SK-N-MC (cell line): ENCODE results near the gene EHMT2.
A peak's percentile ranks its signal among the peaks of the same experiment; 100 is the strongest.

Experiments used
- DNase-seq: peaks from one replicate; pipeline ENCODE4 v3.0.0-alpha.2; 2011; ENCODE audit warnings: low read depth, low spot score
- H3K27ac ChIP-seq: fragments of 200-600 bp; sonication (generic); 2 replicates; pipeline ENCODE4 v1.5.1; 2016; ENCODE audit warnings: mixed run types
- H3K36me3 ChIP-seq: fragments of 200-600 bp; sonication (generic); 2 replicates; pipeline ENCODE4 v1.6.1; 2017; ENCODE audit warnings: antibody characterized with exemption, low read length, mixed read lengths; ENCODE audit not compliant: insufficient read depth
- H3K4me3 ChIP-seq: fragments of 200-600 bp; sonication (generic); 2 replicates; pipeline ENCODE4 v1.5.1; 2016
- H3K9ac ChIP-seq: fragments of 200-600 bp; sonication (generic); 2 replicates; pipeline ENCODE4 v1.8.0; 2017; ENCODE audit warnings: mixed run types, mixed read lengths; ENCODE audit not compliant: insufficient read length
- H3K9me3 ChIP-seq: fragments of 200-600 bp; sonication (generic); 2 replicates; pipeline ENCODE4 v1.6.1; 2017; ENCODE audit warnings: low read depth, mild to moderate bottlenecking, antibody characterized with exemption, low read length, moderate library complexity, mixed read lengths
- EZH2 ChIP-seq: fragments of 200-600 bp; sonication (generic); IDR thresholded peaks from one replicate; pipeline ENCODE4 v1.6.1; 2017; ENCODE audit warnings: antibody characterized with exemption
- FOXP2 ChIP-seq: optimal IDR thresholded peaks from 2 replicates; pipeline ENCODE3; 2011; ENCODE audit warnings: mild to moderate bottlenecking, moderate library complexity; ENCODE audit not compliant: insufficient read depth; ENCODE audit errors: extremely low read length, control extremely low read depth
- POLR2AphosphoS5 ChIP-seq: IDR thresholded peaks from 2 replicates; pipeline ENCODE4 v1.6.1; 2012; ENCODE audit warnings: mild to moderate bottlenecking, low read depth, low read length, borderline replicate concordance

EHMT2 gene

GRCh38 chr6:31836474-31837368, 60.8 kb downstream of the EHMT2 start:
- no peak for DNase-seq
- no peak for TF ChIP-seq EZH2
- no peak for TF ChIP-seq POLR2AphosphoS5
- Histone ChIP-seq H3K9ac (peak overlapping the region; percentile 94), H3K4me3 (peak overlapping the region; percentile 88), H3K27ac (peak overlapping the region; percentile 98), H3K9me3 (no peaks in the 10 kb centered on the region), H3K36me3 (peaks cover 58% of the 10 kb centered on the region)

- Histone ChIP-seq H3K27ac (peak overlapping the region; percentile 98), H3K9ac (peak overlapping the region; percentile 94), H3K9me3 (no peaks in the 10 kb centered on the region), H3K36me3 (peaks cover 53% of the 10 kb centered on the region), H3K4me3 (peak overlapping the region; percentile 88)
- no peak for TF ChIP-seq EZH2
- peak; percentile 8; the same call in 1 of the 2 replicates for TF ChIP-seq POLR2AphosphoS5
- no peak for DNase-seq
Measured at GRCh38 chr6:31836047-31836473, 61.4 kb downstream of the EHMT2 start.

DNA sequence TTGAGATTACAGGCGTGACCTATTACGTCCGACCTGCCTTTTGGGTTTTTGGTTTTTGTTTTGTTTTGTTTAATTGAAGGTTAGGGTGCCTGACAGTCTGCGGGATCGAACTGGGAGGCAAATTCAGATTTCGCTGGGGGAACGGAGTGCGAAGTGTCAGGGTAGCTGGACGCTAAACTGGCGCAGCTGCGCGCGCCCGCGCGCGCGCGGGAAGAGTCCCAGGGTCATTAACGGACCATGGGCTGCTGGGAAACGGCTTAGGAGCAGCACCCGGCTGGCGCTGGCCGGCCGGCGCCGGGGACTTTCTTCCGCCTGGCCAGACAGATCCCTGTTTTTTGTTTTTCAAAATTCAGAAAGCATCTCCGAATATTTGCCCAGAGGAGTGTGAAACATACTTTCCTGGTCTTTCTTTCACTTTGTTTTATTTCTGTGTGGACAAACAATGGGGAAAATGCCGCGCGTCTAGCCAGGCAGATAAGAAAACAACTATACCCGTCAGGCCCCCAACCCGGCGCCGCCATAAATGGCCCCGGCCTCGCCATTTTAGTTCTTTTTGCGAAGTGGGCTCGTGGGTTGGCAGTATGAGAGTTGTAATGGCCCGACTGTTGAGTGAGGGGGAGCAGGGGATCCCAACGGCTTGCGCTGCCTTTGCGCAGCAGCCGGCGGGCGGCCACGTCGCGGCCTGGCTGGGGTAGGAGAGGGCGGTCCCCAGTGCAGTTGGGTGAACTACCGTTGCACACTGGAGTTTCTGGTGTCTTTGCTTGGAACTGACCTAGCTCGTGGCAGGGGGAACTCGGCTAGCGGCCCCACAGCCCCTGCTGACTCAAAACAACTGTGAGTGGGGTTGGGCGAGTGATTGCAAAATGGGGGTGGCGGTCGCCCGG, 62.9 kb downstream of the EHMT2 start:
- H3K36me3 ChIP-seq: peaks cover 39% of the 10 kb centered on the region
- H3K27ac ChIP-seq: peak overlapping the region; percentile 98
- peak overlapping the region; percentile 88 for H3K4me3 ChIP-seq
- TF ChIP-seq POLR2AphosphoS5: peak; percentile 100
- no peak for TF ChIP-seq FOXP2
- H3K9ac ChIP-seq: peak overlapping the region; percentile 94
- no peaks in the 10 kb centered on the region for H3K9me3 ChIP-seq
- no peak for DNase-seq

DNA sequence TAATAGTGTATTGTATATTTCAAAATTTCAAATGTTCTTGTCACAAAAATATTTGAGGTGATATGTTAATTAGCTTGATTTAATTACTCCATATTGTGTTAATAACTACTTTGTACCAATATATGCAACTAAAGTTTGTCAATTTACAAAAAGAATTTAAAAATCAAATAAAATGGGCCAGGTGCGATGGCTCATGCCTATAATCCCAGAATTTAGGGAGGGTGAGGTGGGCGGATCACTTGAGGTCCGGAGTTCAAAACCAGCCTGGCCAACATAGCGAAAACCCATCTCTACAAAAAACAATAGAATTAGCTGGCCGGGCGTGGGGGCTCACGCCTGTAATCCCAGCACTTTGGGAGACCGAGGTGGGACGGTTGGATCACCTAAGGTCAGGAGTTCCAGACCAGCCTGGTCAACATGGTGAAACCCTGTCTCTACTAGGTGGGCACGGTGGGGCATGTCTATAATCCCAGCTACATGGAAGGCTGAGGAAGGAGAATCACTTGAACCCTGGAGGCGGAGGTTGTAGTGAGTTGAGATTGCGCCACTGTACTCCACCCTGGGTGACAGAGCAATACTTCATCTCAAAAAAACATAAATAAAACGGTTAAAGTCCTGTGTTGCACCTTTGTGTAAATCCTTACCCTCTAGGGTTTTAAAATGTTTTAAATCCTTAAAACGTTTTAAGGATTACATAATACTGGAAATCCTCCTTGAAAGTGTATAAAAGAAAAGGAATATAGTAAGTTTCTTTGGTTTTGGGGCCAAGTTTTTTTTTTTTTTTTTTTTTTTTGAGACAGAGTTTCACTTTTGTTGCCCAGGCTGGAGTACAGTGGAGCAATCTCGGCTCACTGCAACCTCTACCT, 65.9 kb downstream of the EHMT2 start:
- H3K9ac ChIP-seq: peak overlapping the region; percentile 83
- DNase-seq: no peak
- H3K4me3 ChIP-seq: peak overlapping the region; percentile 96
- TF ChIP-seq POLR2AphosphoS5 (no peak), FOXP2 (no peak), EZH2 (no peak)
- peak overlapping the region; percentile 85 for H3K27ac ChIP-seq
- peaks cover 9% of the 10 kb centered on the region for H3K36me3 ChIP-seq
- no peaks in the 10 kb centered on the region for H3K9me3 ChIP-seq

- TF ChIP-seq FOXP2 (no peak), EZH2 (no peak), POLR2AphosphoS5 (no peak)
- H3K4me3 ChIP-seq: peak overlapping the region; percentile 96
- no peaks in the 10 kb centered on the region for H3K9me3 ChIP-seq
- peak overlapping the region; percentile 83 for H3K9ac ChIP-seq
- H3K36me3 ChIP-seq: peaks cover 2% of the 10 kb centered on the region
- peak overlapping the region; percentile 85; the same call in 1 of the 2 replicates for H3K27ac ChIP-seq
- no peak for DNase-seq
Measured at GRCh38 chr6:31830886-31831335, 66.6 kb downstream of the EHMT2 start.
